A549 (cell line): ENCODE measurements around the gene DYSF. TPM values are rescaled to one million over a fixed set of nuclear protein-coding genes. Genes with fewer than 3 reads are reported as not detected.

Source experiments
- ATAC-seq, 2 experiments: fragments of 200-7000 bp in 1 of 2; fragments of >200 bp in 1 of 2; cut with Nextera tagmentation in 1 of 2; cut with Tn5 transposase in 1 of 2; 3 replicates each; pipeline versions ENCODE4 v1.8.0 to v1.9.1; 2018 to 2020; ENCODE audit warnings: mild to moderate bottlenecking in 1 of 2, moderate library complexity in 1 of 2
- CTCF ChIA-PET: fragments of 300-600 bp; sonication (Branson Sonifier 250); formaldehyde crosslinking; extraction: SDS; loops from one replicate; lab custom pipeline; 2021; ENCODE audit warnings: antibody characterized with exemption, inconsistent platforms; lab: Yijun Ruan, JAX
- POLR2A ChIA-PET: fragments of 350-600 bp; formaldehyde crosslinking; extraction: SDS; loops from one replicate; lab custom pipeline; 2021; ENCODE audit warnings: antibody characterized with exemption, inconsistent platforms; lab: Yijun Ruan, JAX
- DNase-seq, 2 experiments: peaks; one replicate each; pipeline versions ENCODE4 v3.0.0 to v3.0.0-alpha.2; 2011 to 2016; ENCODE audit warnings: low read depth in 1 of 2, low spot score in 1 of 2
- FAIRE-seq: peaks from 2 replicates; lab custom pipeline; 2011; peaks lifted over from hg19 to GRCh38; lab: Jason Lieb, UNC
- H3K27ac ChIP-seq, 2 experiments: fragments of >200 bp; sonication (Bioruptor Twin); formaldehyde crosslinking; 3 replicates each; pipeline ENCODE4 v1.5.1; 2016 to 2017
- H3K4me1 ChIP-seq: fragments of >200 bp; sonication (Bioruptor Twin); formaldehyde crosslinking; 3 replicates; pipeline ENCODE4 v1.6.1; 2016
- H3K4me2 ChIP-seq: fragments of >200 bp; sonication (Bioruptor Twin); formaldehyde crosslinking; 3 replicates; pipeline ENCODE4 v1.6.1; 2016
- H3K4me3 ChIP-seq: fragments of >200 bp; sonication (Bioruptor Twin); formaldehyde crosslinking; 3 replicates; pipeline ENCODE4 v1.5.1; 2016
- H3K9me3 ChIP-seq: fragments of >200 bp; sonication (Bioruptor Twin); formaldehyde crosslinking; 3 replicates; pipeline ENCODE4 v1.6.1; 2016
- BHLHE40 ChIP-seq: IDR thresholded peaks from 2 replicates; pipeline ENCODE4 v1.6.1; 2012; ENCODE audit warnings: low read depth, low read length, inconsistent platforms
- CBX2 ChIP-seq: fragments of 200-600 bp; sonication (generic); IDR thresholded peaks from 2 replicates; pipeline ENCODE4 v1.6.1; 2016; ENCODE audit warnings: low read depth, mild to moderate bottlenecking, borderline replicate concordance
- CHD4 ChIP-seq: fragments of 200-600 bp; sonication (generic); IDR thresholded peaks from 2 replicates; pipeline ENCODE4 v1.6.1; 2016; ENCODE audit warnings: antibody characterized with exemption, mild to moderate bottlenecking, borderline replicate concordance
- ESRRA ChIP-seq: fragments of 150-350 bp; IDR thresholded peaks from 2 replicates; pipeline ENCODE4 v1.6.1; 2014; ENCODE audit warnings: mild to moderate bottlenecking, low read length, borderline replicate concordance
- FOSB ChIP-seq: fragments of 250-450 bp; sonication (Bioruptor Pico); IDR thresholded peaks from 2 replicates; pipeline ENCODE4 v1.5.0; 2020; ENCODE audit warnings: mild to moderate bottlenecking, moderate library complexity
- FOSL2 ChIP-seq, 2 experiments: fragments of 450-650 bp in 1 of 2; fragments of >200 bp in 1 of 2; sonication (Bioruptor Twin) in 1 of 2; formaldehyde crosslinking; IDR thresholded peaks; 2 replicates each; pipeline versions ENCODE4 v1.5.0 to v1.6.1; 2016 to 2020; ENCODE audit warnings: mild to moderate bottlenecking in 1 of 2, moderate library complexity in 1 of 2
- FOXS1 ChIP-seq: fragments of 250-450 bp; sonication (Bioruptor Pico); IDR thresholded peaks from 2 replicates; pipeline ENCODE4 v1.5.0; 2020; ENCODE audit warnings: mild to moderate bottlenecking, moderate library complexity
- HDAC2 ChIP-seq: fragments of 200-600 bp; sonication (generic); IDR thresholded peaks from 2 replicates; pipeline ENCODE4 v1.6.1; 2016
- HEYL ChIP-seq: fragments of 250-450 bp; sonication (Bioruptor Pico); IDR thresholded peaks from 2 replicates; pipeline ENCODE4 v1.8.0; 2021; ENCODE audit warnings: mild to moderate bottlenecking, moderate library complexity
- HOXB13 ChIP-seq: fragments of 250-450 bp; sonication (Bioruptor Pico); IDR thresholded peaks from 2 replicates; pipeline ENCODE4 v1.5.0; 2020; ENCODE audit warnings: low read depth, mild to moderate bottlenecking, moderate library complexity
- JUN ChIP-seq, 2 experiments: fragments of >200 bp; sonication (Bioruptor Twin); formaldehyde crosslinking; IDR thresholded peaks; 2 replicates in 1 of 2; 3 replicates in 1 of 2; pipeline ENCODE4 v1.6.1; 2016 to 2017
- NFE2L2 ChIP-seq: fragments of 150-350 bp; conservative IDR thresholded peaks from 2 replicates; pipeline ENCODE4 v1.6.1; 2014; ENCODE audit warnings: low read length
- PHF8 ChIP-seq: fragments of 200-600 bp; sonication (generic); IDR thresholded peaks from 2 replicates; pipeline ENCODE4 v1.6.1; 2016; ENCODE audit warnings: low read depth, mild to moderate bottlenecking, antibody characterized with exemption, moderate library complexity, borderline replicate concordance
- POLR2AphosphoS2 ChIP-seq: conservative IDR thresholded peaks from 2 replicates; pipeline ENCODE4 v1.6.1; 2012; ENCODE audit warnings: low read length, improper control_type of control experiment, inconsistent platforms
- RCOR1 ChIP-seq: fragments of 150-350 bp; IDR thresholded peaks from 2 replicates; pipeline ENCODE4 v1.6.1; 2014; ENCODE audit warnings: antibody characterized with exemption, low read length, low read depth
- TFCP2L1 ChIP-seq: fragments of 250-450 bp; sonication (Bioruptor Pico); IDR thresholded peaks from 2 replicates; pipeline ENCODE4 v1.5.0; 2021; ENCODE audit warnings: mild to moderate bottlenecking
- ZC3H11A ChIP-seq: fragments of 450-650 bp; IDR thresholded peaks from 2 replicates; pipeline ENCODE4 v1.6.1; 2014; ENCODE audit warnings: antibody characterized with exemption, mild to moderate bottlenecking
- WGBS: methylation state at CpG from one replicate; pipeline ENCODE4 v1.1.6; 2017; ENCODE audit errors: missing lambda C conversion rate; 5-methylcytosine and 5-hydroxymethylcytosine counted together
- polyA plus RNA-seq, 4 experiments: library from polyadenylated mRNA; depleted of rRNA in 3 of 4; stranded (reverse); fragments of >200 nt; fragmentation: RNase III in 1 of 4; extraction: RNeasy Plus Mini Kit Qiagen cat#74134 plus additional on column Dnase treatment in 1 of 4; gene quantifications; 2 replicates in 3 of 4; 3 replicates in 1 of 4; pipeline ENCODE4 v1.2.3, GENCODE V29; 2011 to 2017
- TF ChIP-seq, protein P1 (sequence below): IDR thresholded peaks from 2 replicates; pipeline ENCODE4 v1.6.1; 2012
- TF ChIP-seq, protein P2 (sequence below): fragments of >200 bp; sonication (Bioruptor Twin); formaldehyde crosslinking; IDR thresholded peaks from 2 replicates; pipeline ENCODE4 v1.6.1; 2016
- TF ChIP-seq, protein P3 (sequence below): fragments of 200-600 bp; sonication (generic); IDR thresholded peaks from 2 replicates; pipeline ENCODE4 v1.6.1; 2016; ENCODE audit warnings: antibody characterized with exemption, mild to moderate bottlenecking, moderate library complexity
- TF ChIP-seq, protein P4 (sequence below): IDR thresholded peaks from 2 replicates; pipeline ENCODE4 v1.6.1; 2012

Gene DYSF
- polyA plus RNA-seq, 2 of the 4 experiments (the other 2 are of a cell fraction), result 0.36 to 0.98 TPM

DNA sequence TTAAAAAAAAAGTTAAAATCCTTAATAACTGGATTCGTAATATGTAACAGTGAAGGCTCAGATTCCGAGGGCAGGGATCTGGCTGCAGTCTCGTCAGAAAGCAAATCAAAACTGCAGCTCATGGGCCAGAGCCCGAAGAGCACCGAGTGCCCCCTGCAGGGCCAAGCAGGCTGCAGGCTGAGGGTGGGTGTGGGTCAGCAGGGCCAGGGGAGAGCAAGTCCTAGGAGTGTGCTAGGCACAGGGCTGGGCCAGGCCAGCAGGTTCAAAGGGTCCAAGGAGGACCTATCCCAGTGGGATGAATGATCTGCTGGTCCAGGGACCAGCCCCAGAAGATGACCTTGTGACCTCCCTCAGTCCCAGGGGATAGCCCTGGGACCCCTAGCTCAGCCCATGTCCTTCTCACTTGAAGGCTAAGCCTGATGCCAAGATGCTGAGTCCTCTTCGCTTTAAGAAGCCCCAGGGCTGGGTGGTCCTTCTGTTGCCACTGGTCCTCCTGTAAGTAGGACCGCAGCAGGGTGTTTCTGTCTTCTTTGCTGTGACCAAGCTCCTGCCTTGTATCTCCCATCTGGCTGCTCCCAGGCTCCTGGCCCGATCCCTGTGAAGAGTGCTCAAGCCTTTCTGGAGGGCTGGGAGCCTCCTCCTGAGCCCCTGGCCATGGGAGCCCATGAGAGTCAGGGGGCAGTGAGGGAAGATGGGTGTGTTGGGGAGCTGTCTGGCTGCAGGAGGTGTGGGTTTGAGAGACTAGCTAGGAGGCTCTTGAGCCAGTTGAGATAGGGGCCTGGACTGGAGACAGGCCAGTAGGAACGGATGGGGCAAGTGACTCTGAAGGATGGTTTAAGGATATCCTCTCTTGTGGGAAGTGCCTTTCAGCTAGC lies 150.7 kb downstream of the DYSF start:
- Histone ChIP-seq H3K4me3 (no peak overlapping the region), H3K27ac (no peak overlapping the region), H3K9me3 (no peaks in the 10 kb centered on the region), H3K4me2 (no peak overlapping the region), H3K4me1 (no peaks in the 10 kb centered on the region)
- POLR2A ChIA-PET, result no interaction called here
- CTCF ChIA-PET, result interaction anchor here (0.9 to 2.0 kb wide), 5 partner anchors 23 to 1142 kb away, joined by 3 to 8 read pairs (median 4); no protein-coding TSS in a partner anchor
- FAIRE-seq (no peak), DNase-seq (no peak), ATAC-seq (no peak)
- WGBS, result 71% methylated on average over 9 of the region's 9 CpGs
- no peak for TF ChIP-seq ESRRA
- TF ChIP-seq, protein P1, sequence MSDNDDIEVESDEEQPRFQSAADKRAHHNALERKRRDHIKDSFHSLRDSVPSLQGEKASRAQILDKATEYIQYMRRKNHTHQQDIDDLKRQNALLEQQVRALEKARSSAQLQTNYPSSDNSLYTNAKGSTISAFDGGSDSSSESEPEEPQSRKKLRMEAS, result no peak
- no peak for TF ChIP-seq BHLHE40
- no peak for TF ChIP-seq HEYL (CRISPR knock-in tag)
- no peak for TF ChIP-seq JUN (IDR thresholded peaks at IDR 0.05)
- no peak for TF ChIP-seq FOSB (CRISPR knock-in tag)

DNA sequence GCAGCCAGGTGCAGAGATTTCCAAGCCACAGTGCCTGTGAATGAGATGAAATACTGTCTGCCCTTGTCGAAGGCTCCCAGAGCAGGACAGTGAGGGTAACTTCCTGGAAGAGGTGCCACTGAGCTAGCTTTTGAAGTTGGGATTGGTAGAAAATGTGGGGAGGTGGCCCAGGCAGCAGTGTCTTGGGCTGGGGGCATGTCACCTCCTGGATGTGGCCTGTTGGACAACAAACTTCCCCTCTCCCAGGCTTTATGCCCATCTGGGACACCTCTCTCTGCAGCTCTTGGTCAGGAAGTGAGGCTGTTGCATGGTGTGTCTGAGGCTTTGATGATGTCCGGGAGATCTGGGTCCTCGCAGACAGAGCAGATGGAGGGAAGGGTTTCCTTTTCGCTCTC lies 151.4 kb downstream of the DYSF start:
- no peak for FAIRE-seq
- WGBS, result 60% methylated on average over 4 of the region's 4 CpGs
- ChIA-PET POLR2A (no interaction called here), CTCF (interaction anchor here (0.9 to 2.0 kb wide), 4 partner anchors 23 to 1141 kb away, joined by 3 to 8 read pairs (median 4); no protein-coding TSS in a partner anchor)
- no peak for ATAC-seq
- H3K9me3 ChIP-seq, result no peaks in the 10 kb centered on the region
- no peak overlapping the region for H3K4me2 ChIP-seq
- no peak for DNase-seq
- H3K4me3 ChIP-seq, result no peak overlapping the region
- H3K27ac ChIP-seq, result no peak overlapping the region
- H3K4me1 ChIP-seq, result no peaks in the 10 kb centered on the region
- TF ChIP-seq ZC3H11A (no peak), FOSL2 (IDR thresholded peaks at IDR 0.05) (no peak), FOSL2 (CRISPR knock-in tag; IDR thresholded peaks at IDR 0.05) (no peak), ESRRA (no peak), CBX2 (no peak), FOXS1 (CRISPR knock-in tag) (no peak), RCOR1 (no peak), PHF8 (no peak), CHD4 (no peak), NFE2L2 (no peak), HDAC2 (no peak), POLR2AphosphoS2 (no peak), TFCP2L1 (CRISPR knock-in tag) (no peak), HOXB13 (no peak)
- TF ChIP-seq, protein P2, sequence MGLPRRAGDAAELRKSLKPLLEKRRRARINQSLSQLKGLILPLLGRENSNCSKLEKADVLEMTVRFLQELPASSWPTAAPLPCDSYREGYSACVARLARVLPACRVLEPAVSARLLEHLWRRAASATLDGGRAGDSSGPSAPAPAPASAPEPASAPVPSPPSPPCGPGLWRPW, result no peak
- TF ChIP-seq, protein P3, sequence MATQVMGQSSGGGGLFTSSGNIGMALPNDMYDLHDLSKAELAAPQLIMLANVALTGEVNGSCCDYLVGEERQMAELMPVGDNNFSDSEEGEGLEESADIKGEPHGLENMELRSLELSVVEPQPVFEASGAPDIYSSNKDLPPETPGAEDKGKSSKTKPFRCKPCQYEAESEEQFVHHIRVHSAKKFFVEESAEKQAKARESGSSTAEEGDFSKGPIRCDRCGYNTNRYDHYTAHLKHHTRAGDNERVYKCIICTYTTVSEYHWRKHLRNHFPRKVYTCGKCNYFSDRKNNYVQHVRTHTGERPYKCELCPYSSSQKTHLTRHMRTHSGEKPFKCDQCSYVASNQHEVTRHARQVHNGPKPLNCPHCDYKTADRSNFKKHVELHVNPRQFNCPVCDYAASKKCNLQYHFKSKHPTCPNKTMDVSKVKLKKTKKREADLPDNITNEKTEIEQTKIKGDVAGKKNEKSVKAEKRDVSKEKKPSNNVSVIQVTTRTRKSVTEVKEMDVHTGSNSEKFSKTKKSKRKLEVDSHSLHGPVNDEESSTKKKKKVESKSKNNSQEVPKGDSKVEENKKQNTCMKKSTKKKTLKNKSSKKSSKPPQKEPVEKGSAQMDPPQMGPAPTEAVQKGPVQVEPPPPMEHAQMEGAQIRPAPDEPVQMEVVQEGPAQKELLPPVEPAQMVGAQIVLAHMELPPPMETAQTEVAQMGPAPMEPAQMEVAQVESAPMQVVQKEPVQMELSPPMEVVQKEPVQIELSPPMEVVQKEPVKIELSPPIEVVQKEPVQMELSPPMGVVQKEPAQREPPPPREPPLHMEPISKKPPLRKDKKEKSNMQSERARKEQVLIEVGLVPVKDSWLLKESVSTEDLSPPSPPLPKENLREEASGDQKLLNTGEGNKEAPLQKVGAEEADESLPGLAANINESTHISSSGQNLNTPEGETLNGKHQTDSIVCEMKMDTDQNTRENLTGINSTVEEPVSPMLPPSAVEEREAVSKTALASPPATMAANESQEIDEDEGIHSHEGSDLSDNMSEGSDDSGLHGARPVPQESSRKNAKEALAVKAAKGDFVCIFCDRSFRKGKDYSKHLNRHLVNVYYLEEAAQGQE, result no peak
- TF ChIP-seq, protein P4, sequence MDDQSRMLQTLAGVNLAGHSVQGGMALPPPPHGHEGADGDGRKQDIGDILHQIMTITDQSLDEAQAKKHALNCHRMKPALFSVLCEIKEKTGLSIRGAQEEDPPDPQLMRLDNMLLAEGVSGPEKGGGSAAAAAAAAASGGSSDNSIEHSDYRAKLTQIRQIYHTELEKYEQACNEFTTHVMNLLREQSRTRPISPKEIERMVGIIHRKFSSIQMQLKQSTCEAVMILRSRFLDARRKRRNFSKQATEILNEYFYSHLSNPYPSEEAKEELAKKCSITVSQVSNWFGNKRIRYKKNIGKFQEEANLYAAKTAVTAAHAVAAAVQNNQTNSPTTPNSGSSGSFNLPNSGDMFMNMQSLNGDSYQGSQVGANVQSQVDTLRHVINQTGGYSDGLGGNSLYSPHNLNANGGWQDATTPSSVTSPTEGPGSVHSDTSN, result no peak
